Measurements from ENCODE around the gene NARF.
A peak's percentile ranks its signal among the peaks of the same experiment; 100 is the strongest.
"Not testable (repeated sequence)": the region's sequence is repeated elsewhere in the genome, so short reads cannot be mapped to it uniquely, and the experiment has no call there.

NARF gene

DNA sequence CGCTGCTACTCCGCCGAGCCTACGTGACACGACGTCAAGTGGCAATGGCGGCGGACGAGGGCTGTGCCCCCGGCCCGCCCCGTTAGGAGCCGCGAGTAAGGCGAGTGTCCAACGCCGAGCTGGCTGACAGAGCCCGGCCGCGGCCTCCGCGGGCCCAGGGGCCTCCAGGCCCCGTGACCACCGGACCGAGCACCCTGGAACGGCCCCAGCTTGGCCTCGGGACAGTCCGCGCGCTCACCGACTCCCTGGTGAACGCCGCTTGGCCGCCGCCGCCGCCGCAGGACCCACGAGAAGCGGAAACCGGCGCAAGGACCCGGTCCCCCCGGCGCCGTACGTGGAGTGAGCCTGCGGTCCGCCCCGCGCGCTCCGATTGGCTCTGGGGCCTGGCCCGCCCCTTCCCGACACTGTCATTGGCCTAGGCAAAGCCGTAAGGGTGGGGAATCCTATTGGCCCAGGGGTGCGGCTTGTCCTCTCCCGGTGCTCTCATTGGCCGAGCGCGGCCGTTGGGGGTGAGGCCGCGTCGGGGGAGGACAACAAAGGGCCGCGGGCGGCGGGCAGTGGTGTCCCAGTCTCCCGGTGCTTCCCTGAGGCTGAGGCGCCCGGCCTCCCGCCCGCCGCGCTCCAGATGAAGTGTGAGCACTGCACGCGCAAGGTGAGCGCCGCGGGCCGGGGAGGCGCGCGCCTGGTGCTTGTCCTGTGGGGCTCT lies at the start of gene NARF:
NARF (plus strand) TSS at position 563 of the 706 bp plus-strand sequence; CDS start at position 626, 63 bp downstream.
- DNase-seq = peak; percentile 97

DNA sequence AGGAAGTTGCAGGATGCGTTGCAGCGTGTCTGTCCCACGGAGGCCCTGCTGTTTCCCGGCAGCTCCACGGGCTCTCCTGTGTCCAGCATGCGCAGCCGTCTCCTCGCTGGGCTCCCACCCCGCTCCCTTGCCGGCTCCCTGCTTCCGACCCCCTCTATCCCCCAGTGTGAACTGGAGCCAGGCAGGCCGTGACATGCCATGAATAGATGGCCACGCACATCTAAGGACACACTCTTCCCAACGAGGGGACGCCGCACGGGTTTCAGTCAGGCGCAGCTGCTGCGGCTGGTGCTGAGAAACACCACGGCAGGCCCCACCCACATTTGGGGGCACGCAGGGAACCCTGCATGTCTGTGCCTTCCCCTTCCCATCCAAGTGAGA lies 49.6 kb upstream of the NARF start:
- DNase-seq = no peak

DNA sequence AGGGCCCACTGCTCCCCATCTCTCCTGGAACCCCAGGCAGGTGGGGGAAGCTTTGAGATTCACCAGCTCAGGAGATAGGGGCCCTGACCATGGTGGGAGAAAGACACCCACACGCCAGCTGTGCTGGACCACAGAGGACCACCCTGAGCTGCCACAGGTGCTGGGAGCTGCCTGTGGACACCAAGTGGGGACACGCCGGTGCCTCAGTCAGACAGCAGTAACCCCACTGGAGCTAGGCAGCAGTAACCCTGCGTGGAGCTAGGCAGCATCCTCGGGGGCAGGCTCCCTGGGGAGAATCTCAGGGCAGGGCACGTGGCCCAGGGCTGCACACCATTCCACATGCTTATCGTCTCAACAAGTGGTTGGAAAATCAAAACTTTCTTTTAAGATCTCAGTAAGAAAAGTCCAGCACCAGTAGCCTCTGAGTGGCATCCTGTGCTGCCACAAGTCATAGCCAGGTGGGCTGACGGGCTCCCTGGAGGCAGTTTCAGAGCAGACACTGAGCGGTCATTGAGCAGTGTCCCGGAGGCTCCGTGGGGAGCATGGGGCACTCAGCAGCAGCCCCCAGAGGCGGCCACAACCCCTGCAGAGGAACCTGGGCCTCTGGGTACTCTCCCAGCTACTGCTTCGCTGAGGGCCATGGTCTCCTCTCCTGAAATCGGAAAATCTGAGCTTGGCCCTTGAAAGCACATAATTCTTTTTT lies 48.4 kb upstream of the NARF start:
- DNase-seq = no peak

DNA sequence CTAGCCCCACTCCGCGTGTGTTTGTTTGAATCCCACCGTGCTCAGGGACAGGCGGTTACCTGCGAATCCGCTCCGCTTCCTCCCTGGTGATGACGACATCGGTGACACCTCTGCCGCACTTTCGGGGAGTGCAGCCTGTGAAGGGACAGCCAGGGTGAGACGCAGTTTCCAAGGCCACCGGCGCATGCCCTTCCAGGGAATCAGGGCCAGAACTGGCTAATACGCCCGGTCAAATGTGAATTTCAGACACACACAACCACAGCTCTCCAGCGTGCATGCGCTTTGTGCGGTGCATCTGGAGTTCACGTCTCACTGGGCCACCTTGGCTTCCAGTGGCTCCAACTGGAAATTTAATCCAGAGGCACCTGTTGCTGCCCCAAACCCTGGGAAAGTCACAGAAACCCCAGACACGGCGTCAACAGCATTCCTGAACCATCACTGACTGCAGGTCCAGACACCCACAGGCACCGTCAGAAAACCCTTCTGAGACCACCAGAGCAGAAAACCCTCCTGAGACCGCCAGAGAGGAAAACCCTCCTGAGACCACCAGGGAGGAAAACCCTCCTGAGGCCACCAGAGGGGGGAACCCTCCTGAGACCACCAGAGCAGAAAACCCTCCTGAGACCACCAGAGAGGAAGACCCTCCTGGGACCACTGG lies 47.0 kb upstream of the NARF start:
- DNase-seq = no peak

DNA sequence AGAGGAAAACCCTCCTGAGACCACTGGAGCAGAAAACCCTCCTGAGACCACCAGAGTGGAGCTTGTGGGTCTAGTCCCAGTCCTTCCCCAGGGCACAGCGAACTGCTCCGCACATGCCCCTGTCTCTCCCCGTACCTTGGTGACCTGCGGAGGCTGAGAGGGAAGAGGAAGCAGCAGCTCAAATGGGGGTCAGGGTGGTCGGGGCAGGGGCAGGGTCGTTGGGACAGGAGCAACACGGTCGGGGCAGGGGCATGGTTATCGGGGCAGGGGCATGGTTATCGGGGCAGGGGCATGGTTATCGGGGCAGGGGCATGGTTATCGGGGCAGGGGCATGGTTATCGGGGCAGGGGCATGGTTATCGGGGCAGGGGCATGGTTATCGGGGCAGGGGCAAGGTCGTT lies 46.5 kb upstream of the NARF start:
- not testable (repeated sequence) for DNase-seq

DNA sequence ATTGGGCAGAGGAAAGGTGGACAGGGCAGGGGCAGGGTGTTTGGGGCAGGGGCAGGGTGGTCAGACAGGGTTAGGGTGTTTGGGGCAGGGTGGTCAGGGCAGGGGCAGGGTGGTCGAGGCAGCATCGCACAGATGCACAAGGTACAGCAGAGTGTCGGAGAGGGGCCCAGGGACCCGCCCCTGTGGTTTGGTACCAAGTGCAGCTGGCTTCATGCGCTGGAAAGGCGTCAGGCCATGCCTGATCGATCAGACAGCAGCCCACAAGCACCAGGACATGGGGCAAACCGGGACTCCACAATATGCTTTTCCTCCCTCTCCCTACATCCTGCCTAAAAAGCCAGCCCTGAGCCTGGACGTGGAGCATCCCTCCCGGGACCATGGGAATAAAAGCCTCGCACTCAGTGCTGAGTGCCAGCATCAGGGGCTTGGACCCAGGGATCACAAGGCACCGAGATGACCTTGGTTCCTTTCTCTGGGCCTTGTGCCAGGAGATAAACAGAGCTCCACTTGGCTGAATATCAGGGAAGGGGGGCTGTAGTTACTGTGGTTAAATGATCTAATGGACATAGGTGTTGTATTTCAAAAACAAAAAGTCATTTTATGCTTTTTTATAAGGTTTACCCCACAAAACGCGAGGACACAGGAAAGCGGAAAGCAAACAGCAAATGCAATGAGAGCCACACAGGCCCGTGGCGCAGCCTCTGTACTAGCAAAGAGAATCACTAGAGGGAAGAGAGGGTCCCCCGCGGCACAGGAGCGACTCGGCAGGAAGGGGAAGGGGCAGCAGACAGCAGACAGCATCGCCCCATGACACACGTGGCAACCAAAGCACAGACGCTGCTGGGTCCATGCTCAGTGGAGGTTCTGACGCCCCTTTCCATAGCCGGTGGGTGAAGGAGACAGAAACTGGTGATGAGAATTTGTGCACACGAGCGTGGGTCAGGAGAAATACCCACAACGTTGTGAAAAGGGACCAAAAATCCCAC lies 45.7 kb upstream of the NARF start:
- no peak for DNase-seq

DNA sequence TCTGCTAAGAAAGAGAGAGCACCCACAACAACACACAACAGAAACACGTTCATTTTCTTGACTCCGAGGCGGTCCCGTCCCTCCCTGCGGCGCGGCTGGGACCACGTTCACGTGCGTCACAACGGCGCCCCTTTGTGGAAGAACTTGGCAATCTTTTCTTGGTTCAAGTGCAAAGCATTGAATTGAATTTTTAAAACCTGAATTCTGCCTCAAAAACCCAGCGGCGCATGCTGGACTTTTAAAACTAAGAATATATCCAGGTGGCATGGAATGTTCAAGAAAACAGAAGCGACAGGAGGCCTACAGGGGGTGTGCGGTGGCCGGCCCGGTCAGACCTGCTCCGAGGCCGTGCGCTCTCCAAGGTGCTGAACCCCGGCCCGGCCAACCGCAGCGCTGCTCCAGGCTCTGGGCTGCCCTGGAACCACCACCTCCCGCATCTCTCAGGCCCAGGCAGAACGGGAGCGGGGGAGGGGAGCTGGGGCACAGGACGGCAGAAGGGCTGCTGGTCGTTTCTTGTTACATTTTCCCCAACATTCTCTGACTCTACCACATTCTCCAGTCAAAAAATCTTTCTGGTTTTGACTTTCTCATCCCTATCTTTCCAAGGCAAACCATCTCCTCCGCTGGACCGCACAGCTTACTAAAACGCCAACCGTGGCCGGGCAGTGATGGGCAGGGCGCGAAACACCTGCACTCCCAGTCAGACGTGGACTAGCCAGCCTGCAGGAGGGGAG lies 43.8 kb upstream of the NARF start:
- peak; percentile 70 for DNase-seq

DNA sequence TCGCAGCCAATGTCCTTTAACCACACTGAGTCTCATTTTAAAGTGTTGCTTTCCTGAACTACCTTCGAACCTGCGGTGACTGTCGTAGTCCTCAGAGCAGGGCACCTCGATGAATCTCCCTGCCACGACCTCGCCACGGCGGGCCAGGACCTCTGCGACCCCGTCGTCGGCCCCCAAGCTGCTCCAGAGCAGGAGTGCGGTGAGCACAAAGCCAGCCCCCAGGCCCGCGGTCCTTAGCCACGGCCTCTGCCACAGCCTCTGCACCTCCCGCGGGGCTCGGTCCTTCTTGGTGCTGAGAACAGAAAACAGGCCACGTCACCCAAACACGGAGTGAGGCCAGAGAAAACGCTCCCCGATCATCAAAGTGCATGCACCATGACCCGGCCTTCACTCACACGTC lies 43.2 kb upstream of the NARF start:
- DNase-seq = no peak

DNA sequence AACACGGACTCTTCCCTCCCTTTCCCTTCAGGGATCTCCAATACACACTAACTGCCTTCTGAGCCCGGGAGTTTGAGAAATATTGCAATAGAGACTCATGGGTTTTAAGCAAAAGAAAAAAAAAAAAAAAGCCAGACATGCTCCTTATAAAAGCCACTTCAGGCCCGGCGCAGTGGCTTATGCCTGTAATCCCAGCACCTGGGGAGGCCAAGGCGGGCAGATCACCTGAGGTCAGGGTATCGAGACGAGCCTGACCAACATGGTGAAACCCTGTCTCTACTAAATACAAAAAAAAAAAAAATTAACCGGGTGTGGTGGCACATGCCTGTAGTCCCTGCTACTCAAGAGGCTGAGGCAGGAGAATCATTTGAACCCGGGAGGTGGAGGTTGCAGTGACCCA lies 42.8 kb upstream of the NARF start:
- DNase-seq = no peak

DNA sequence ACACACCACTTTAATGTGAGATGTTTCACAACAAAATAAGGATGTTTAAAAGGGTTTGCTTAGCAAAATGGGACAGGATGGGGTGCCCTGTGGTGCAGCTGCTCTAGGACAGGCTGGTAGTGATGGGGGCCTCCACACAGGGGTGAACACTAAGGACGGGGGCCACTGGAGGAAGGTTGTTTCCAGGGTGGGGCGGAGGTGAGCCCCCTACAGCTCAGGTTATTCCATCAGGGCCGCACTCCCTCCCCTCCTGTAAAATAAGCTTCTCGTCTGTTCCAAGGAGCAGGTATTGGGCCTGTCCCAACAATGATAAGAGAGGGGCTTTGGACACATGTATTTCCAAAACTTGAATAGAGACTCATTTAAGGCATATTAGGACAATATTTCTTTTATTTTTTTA lies 42.3 kb upstream of the NARF start:
- no peak for DNase-seq

DNA sequence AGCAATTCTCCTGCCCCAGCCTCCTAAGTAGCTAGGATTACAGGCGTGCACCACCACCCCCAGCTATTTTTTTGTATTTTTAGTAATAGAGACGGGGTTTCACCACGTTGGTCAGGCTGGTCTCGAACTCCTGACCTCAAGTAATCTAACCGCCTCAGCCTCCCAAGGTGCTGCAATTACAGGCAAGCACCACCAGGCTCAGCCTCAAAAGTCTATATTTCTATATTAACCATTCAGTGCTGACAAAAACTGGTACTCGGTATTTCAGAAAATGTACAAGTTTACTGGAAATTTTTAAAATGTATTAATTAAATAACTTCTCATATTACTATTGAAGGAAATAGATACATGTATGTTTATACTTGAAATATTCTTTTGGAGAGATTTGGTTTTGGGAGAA lies 41.8 kb upstream of the NARF start:
- no peak for DNase-seq

DNA sequence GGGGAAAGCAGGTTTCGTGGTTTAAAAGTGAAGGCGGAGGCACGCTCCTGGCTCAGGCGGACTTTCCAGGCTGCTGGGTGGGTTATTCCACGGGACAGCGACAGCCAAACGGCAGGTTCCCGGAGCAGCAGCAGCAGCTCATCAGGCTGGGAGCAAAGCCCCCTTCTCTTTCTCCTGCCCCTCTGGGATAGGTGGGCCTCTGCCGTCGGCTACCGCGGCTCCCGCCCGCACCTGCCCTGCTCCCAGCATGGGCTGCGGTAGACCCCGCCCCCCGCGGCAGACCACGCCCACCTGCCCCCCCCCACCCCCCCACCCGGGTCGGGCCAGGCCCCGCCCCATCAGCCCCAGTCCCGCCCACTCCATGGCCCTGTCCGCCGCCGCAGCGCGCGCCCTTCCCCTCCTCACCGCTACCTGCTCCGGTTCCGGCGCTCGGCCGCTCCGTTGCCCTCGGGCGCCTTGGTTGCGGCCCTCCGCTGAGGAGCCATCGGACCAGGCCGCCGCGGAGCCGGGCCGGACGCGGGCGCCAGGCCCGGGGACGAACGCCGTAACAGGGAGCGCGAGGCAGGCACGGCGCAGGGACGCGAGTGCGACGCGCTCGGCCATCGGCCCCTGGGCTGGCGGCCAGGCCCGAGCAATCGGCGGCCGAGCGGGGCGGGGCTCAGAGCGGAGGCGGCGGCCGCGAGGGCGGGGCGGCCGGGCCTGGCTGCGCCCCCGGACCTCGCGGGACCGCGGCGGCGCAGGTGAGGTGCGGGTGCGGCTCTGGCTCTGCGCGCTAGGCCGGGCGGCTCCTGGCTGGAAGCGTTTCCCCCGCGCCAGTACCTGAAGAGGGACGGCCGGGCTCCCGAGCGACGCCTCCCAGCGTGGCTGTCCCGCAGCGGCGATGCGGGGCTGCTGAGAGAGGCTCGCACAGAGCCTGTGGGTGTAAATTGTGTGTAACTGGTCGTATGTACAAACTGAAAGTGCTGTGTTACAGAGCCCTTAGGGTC lies 40.2 kb upstream of the NARF start, which contains the start of the genes HEXD and OGFOD3:
HEXD (plus strand) TSS at position 347 of the 986 bp plus-strand sequence. CDS start 1,453 bp downstream, outside the sequence.
OGFOD3 (minus strand) TSS at position 586 of the 986 bp plus-strand sequence; CDS start at position 485, 101 bp downstream.
- peak; percentile 80 for DNase-seq

DNA sequence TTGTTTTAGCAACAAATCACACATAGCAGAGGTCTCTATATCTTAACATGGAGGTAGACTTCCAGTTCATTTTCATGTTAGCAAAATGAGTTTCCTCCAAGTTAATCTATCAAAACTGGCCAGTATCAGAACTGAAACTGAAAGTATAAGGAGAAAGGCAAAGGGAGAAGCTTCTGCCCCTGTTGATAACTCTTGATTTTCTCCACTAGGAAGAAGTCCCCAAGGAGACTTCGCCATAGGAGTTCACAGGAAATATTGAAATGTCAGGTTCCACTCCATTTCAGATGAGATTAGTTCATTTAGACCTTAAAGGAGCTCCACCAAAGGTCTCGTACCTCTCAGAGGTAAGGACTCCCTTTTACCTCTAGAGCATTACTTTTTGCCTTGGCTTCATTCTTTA lies 39.0 kb upstream of the NARF start:
- DNase-seq = no peak

DNA sequence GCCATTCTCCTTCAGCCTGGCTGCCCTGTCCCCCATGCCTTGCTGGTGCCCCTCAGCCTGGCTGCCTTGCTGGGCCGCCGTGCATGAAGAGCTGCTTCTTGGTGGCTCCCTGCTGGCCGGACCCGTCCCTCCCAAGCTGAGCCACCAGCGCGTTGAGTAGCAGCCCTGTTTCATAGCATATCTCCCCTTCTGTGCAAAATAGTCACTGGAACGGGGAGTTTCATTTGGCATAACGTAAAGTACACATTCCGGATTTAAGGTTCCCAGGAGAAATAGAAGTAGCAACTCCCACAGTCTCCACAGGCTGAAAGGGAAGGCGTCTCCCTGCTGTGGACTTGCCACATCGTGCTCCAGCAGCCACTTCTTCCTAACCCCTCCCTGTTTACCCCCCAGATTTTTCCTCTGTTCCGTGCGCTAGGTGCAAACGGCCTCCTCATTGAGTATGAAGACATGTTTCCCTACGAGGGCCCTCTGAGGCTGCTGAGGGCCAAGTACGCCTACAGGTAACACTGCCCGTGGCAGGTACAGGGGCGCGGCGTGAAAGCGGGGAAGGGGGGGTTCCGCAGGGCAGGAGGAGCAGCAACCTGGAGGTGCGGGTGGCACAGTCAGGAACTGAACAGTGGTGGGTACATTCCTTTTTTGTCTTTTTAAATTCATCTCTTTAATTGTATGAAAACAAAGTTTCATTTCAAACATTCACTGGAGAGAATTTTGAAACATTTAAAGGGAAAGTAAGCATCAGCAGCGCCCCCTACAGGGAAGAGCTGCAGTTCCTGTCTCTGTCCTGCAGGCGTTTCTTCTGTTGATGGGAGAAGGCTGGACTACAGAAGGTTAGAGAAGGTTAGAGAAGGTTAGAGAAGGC lies 34.3 kb upstream of the NARF start:
- peak; percentile 46 for DNase-seq

DNA sequence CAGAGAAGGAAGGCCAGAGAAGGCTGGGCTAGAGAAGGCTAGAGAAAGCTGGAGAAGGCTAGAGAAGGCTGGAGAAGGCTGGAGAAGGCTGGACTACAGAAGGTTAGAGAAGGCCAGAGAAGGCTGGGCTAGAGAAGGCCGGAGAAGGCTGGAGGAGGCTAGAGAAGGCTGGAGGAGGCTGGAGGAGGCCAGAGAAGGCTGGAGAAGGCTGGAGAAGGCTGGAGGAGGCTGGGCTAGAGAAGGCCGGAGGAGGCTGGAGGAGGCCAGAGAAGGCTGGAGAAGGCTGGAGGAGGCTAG lies 33.7 kb upstream of the NARF start:
- no peak for DNase-seq

DNA sequence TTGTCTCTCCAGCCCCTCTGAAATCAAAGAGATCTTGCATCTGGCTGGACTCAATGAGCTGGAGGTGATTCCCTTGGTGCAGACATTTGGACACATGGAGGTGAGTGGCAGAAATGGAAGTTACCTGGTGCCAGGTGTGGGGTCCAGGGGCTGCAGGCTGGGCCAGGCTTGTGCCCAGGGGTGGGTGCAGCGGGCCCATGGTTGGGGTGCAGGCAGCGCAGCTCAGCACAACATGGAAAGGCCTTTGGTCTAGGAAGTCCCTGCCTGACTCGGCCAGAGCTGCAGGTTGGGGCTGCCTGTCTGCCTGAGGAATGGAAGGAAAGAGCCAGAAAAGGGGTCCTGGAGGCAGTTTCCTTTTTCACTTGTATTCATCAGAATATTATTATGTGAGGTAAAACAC lies 30.0 kb upstream of the NARF start:
- no peak for DNase-seq

DNA sequence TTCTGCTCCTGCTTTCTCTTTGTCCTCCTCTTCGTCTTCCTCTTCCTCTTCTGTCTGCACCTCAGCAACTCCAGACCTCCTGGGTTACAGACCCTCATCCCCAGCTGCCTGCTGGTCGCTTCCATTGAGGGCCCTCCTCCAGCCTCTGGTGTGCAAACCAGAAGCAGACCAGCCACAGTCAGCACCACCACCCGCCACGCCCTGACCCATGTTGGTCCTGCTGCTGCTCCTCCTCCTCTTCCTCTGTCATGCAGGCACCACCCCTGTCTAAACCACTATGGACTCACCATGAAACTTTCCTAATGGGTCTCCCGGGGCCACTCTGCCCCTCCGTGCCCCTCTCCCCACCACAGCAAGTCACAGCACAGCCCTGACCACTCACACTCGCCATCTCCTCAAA lies 28.7 kb upstream of the NARF start:
- DNase-seq = no peak

DNA sequence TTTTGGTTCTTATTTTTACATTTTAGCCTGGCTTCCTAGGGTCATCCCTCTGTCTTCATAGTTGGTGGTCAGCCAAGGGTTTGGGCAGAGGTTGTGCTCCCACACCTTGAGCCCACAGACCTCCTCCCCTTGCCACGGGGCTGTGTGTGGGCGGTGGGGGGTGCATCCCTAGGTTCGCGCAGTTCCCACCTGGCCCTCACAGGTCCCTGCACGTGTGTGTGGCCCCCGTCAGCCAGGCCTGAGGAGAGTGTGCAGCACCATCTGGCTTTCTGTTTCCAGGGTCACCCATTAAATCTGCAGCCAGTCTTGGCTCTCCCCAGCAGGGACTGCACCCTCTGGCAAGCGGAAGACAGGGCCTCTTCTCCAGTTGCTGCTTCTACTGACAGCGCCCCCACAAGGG lies 26.5 kb upstream of the NARF start:
- no peak for DNase-seq

DNA sequence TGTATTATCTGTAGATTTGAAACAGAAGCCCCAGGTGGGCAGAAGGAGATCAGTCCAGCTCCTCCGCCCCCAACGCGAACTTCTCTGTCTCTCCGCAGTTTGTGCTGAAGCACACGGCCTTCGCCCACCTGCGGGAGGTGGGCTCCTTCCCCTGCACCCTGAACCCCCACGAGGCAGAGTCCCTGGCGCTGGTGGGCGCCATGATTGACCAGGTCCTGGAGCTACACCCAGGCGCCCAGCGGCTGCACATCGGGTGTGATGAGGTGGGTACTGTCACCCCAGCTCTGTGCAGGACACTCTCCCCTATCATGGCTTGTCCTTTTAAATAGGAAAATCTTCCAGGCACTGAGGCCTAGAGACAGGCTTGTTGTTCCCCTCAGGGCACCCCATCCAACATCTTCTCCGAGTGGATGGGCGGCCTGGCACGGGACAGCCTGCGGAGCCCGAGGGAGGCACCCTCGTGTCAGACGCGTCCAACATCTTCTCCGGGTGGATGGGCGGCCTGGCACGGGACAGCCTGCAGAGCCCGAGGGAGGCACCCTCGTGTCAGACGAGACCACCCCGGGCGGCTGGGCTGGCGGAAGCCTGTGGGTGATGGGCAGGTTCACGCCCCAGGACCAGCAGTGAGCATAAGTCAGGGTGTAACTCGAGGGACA lies 24.9 kb upstream of the NARF start:
- no peak for DNase-seq
